Vagina (tissue), 2 donors: Measurements from ENCODE around the gene DENND4A.

Source experiments
- POLR2A ChIP-seq, 2 donors: fragments of 450-650 bp; IDR thresholded peaks; one replicate each; pipeline ENCODE4 v1.6.1; 2017; ENCODE audit warnings: antibody characterized with exemption in 2 of 2, mild to moderate bottlenecking in 2 of 2, moderate library complexity in 2 of 2
- POLR2AphosphoS5 ChIP-seq, 2 donors: sonication (generic); formaldehyde crosslinking; IDR thresholded peaks; one replicate each; pipeline ENCODE4 v1.9.0; 2017; ENCODE audit warnings: antibody characterized with exemption in 2 of 2, mild to moderate bottlenecking in 2 of 2, low read depth in 1 of 2; ENCODE audit not compliant: insufficient read depth in 1 of 2
- TF ChIP-seq, protein P1 (sequence below), 3 experiments: fragments of 450-650 bp in 2 of 3; fragments of 200-600 bp in 1 of 3; sonication (generic) in 1 of 3; IDR thresholded peaks; one replicate each; pipeline ENCODE4 v1.5.1; 2017 to 2019; ENCODE audit warnings: antibody characterized with exemption in 3 of 3, mild to moderate bottlenecking in 2 of 3, moderate library complexity in 2 of 3

DNA sequence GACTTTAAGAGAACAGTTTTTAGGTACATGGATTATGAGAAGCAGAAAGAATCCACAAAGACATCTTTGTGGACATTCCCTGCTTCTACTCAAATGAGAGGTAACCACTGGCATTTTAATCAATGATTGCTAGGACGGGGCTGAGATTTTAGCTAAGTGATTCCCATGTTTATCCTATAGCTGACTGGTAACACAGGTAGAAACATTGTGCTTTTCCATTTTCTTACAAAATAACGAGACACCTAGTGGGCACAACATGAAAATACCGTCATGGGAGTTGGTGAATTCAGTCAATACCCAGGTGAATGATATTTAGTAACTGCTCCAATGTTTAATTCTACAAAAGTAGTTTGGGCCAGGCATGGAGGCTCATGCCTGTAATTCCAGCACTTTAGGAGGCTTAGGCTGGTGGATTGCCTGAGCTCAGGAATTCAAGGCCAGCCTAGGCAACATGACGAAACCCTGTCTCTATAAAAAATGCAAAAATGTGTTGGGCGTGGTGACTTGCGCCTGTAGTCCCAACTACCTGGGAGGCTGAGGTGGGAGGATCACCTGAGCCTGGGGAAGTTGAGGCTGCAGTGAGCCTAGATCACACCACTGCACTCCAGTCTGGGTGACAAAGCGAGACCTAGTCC lies 37.2 kb upstream of the DENND4A start:
- TF ChIP-seq POLR2AphosphoS5 (IDR thresholded peaks at IDR 0.05; ENCODE audit: insufficient read depth in 1 of 2, low read depth in 1 of 2) (no peak), POLR2A (IDR thresholded peaks at IDR 0.05) (no peak)
- TF ChIP-seq, protein P1, sequence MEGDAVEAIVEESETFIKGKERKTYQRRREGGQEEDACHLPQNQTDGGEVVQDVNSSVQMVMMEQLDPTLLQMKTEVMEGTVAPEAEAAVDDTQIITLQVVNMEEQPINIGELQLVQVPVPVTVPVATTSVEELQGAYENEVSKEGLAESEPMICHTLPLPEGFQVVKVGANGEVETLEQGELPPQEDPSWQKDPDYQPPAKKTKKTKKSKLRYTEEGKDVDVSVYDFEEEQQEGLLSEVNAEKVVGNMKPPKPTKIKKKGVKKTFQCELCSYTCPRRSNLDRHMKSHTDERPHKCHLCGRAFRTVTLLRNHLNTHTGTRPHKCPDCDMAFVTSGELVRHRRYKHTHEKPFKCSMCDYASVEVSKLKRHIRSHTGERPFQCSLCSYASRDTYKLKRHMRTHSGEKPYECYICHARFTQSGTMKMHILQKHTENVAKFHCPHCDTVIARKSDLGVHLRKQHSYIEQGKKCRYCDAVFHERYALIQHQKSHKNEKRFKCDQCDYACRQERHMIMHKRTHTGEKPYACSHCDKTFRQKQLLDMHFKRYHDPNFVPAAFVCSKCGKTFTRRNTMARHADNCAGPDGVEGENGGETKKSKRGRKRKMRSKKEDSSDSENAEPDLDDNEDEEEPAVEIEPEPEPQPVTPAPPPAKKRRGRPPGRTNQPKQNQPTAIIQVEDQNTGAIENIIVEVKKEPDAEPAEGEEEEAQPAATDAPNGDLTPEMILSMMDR (IDR thresholded peaks at IDR 0.05), result no peak
